HG03064 (cell line): ENCODE data around the gene NR6A1.

Experiments
- ATAC-seq: cut with Tn5 transposase; IDR thresholded peaks from one replicate; pipeline ENCODE4 v1.9.1; 2021; ENCODE audit warnings: low read depth; ENCODE audit not compliant: unreplicated experiment

NR6A1 gene

DNA sequence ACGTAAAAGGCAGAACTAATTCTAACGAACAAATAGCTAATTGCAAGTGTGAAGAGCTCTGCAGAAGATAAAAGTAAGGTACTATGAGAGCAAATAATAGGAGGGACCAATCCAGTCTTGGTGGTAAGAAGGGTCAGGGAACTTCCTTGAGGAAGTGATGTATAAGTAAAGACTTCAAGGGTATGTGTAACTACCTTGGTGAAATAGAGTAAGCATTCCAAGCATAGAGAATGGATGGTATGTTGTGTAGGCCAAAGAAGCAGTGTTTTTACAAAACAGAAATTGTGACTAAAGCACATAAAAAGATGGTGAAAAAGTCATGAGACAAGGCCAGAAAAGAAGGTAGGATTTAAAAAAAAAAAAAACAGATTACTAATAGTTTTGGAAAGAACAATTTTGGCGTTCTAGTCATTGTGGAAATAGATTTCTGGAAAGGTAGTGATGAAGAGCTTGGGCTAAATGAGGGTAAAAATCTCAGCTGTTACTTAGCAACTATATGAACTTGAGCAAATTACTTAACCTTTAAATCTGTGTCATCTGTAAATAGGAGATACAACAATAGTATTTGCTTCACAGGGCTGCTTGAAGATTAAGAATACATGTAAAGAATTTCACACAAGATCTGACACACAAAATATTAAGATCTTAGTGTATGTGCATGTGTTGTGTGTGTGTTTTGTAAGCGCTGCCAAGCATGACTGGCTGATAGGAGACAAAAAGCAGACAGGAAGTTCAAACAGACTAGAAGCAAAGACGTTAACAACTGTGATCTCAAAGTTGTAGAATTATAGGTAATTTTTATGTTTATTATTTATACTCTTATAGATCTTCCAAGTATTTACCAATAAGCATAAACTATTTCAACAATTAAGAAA, 73.5 kb downstream of the NR6A1 start:
- ATAC-seq, result no peak

DNA sequence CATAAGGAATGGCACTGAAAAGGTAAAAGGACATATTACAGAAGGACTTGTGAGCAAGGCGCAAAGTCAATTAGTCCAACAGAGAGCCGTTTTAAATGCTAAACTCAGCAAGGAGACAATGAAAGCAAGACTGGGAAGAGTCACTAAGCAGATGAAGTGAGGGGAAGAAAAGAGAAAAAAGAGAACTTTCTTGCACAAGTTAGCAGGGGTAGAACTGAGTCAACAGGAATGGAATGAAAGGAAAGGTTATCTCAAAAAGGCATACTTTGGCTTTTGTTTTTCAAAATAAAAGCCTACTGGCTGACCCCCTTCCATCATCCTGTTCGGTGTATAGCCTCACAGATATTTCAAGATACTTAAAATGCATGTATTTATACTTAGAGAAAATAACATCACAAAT, 75.0 kb downstream of the NR6A1 start:
- no peak for ATAC-seq

GRCh38 chr9:124695280-124695890, 75.7 kb downstream of the NR6A1 start:
- no peak for ATAC-seq

GRCh38 chr9:124694414-124695279, 76.5 kb downstream of the NR6A1 start:
- ATAC-seq, result no peak

DNA sequence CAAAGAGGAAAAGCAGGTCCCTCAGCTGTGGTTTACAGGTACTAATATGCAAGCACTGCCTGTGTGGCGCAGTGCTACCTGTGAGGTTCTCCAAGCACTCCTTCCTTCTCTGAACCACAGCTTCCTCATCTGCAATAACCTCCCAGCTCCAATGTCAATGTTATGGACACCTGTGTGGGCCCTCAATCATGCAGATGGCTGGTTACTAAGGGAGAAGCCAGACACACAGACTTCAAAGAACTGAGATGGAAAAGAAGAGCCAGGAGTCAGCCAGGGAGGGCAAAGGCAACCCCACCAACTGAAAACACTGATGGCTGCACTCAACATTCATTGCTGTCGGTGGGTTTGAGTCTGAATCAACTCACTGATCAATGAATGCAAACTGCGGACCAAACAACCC, 77.7 kb downstream of the NR6A1 start:
- ATAC-seq, result no peak

DNA sequence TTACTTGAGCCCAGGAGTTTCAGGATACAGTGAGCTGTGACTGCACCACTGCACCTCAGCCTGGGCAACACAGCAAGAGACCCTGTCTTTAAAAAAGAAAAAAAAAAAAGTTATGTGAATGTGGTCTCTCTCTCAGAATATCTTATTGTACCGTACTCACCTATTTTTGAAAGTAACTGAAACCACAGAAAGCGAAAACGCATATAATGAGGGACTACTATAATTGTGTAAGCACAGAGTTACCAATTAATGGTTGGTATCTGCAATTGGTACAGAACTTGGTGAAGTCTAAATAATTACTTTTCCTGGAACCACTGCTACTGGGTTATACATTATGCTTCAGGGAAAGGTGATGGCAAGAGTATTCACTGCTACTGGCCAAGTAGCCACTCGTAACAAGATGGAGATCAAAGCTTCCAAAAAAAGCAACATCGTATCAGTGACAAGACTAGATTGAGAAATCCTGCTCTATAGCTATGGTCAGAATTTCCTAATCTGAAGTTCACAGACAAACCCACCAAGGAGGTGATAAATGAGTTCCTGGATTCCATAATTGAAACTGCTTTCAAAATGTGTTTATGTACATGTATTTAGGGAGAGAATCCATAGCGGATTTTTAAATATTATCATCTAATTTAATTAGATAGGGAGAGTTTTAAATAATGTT, 82.7 kb downstream of the NR6A1 start:
- no peak for ATAC-seq

DNA sequence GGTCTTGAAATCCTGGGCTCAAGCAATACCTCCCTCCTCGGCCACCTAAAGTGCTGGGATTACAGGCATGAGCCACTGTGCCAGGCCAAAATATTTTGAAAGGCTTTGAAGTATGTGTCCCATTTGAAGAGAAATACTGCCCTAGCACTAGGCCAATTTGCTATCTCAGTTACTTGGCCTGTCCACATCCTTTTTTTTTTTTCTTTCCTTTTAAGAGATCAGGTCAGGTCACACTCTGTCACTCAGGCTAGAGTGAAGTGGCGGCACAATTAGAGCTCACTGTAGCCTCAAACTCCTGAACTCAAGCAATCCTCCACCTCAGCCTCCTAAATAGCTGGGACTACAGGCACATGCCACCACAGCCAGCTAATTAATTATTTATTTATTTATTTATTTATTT, 84.2 kb downstream of the NR6A1 start:
- ATAC-seq, result no peak

GRCh38 chr9:124685217-124685616, 85.9 kb downstream of the NR6A1 start:
- ATAC-seq, result no peak

DNA sequence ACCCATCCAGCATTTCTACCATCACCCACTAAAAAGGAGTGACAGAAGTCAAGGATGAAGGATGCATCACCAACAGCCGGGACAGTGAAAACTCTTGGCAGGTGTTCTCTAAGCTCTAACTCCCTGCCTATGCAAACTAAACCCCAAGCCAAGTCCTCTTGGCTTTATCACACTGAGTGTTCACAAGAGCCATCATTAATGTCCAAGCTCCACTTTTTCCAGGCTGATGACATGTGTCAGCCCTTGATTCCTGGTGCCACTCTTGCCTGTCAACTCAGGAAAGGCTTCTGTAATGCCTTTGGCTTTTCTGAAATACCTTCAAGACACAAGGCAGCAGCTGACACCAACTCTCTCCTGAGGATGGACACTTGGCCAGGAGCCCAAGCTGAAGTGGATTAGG, 86.9 kb downstream of the NR6A1 start:
- no peak for ATAC-seq

- ATAC-seq, result no peak
These were observed 88.1 kb downstream of the NR6A1 start for GRCh38 chr9:124683043-124683442.

- no peak for ATAC-seq
These were observed 90.3 kb downstream of the NR6A1 start for GRCh38 chr9:124680714-124681390.

GRCh38 chr9:124680049-124680448, 91.1 kb downstream of the NR6A1 start:
- ATAC-seq, result no peak

DNA sequence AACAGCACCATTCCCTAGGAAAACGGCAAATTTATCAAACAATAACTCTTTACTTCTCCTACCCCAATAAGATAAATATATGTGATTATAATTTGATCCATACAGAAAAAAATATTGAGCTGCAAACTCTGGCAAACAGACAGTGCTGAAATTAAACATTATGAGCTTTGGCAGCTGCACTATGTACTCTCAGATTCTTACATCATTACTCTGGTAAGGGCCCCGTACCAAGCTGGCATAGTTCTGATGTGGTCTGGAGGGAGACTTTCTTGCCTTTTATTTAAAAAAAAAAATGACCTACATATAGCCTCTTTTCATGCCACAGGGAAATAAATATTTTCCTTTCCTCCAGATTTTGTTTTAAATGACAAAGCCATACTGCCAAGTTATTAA, 95.0 kb downstream of the NR6A1 start:
- no peak for ATAC-seq

GRCh38 chr9:124675261-124676158, 95.6 kb downstream of the NR6A1 start:
- ATAC-seq, result no peak

DNA sequence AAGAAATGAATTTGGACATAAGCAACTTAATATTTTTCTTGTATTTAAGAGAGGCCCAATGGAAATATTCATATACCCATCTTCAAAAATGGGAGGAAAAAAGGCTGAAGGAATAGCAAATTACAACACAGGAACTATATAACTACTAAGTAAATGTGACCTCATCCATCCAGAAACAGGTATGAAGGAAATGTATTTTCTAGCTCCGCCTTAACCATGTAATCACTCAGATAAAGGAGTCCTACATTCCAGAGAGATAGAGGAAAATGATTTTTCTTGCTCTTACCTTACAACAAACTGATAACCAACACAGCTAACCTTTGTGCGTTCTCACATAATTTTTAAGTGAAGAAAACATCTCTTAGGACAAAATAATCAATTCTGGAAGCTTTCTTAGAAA, 96.5 kb downstream of the NR6A1 start:
- ATAC-seq, result no peak

- no peak for ATAC-seq
These were observed 98.0 kb downstream of the NR6A1 start for GRCh38 chr9:124673063-124673462.

GRCh38 chr9:124671861-124672260, 99.2 kb downstream of the NR6A1 start:
- no peak for ATAC-seq

- ATAC-seq, result no peak
These were observed 104.5 kb downstream of the NR6A1 start for GRCh38 chr9:124666642-124667041.

DNA sequence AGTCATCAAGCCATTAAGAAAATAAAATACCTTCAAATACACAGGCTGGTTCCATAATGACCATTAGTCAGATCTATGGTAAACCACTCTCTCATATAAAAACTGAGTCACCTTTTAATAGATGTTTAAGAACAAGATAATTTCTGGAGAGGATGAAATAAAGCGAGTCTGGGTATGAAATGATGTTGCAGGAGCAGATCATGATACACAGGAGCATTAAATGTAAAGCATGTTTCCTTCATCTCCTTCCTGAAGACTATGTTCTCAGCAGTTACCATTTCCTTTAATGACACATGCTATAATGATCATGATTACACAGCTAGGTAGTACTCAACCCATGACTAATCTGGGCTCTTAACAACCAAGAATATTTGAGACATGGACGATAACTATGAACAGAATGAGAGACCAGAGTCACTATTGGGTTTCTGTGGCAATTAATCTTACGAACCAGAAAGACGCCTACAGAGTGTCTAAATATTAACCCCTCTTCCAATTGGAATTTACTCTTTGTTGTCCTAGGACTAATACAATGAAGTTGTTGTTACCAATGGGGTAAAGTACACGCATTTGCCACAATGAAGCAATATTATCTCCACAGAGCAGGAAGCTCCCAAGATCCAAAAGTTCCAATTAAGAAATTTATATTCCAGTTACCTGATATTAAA, 105.6 kb downstream of the NR6A1 start:
- ATAC-seq, result no peak
